Keratinocyte (primary cell): ENCODE measurements around the gene TRABD2B. TPM values are rescaled to one million over a fixed set of nuclear protein-coding genes. Genes with fewer than 3 reads are reported as not detected.

Source experiments
- DNase-seq: peaks from one replicate; pipeline ENCODE4 v3.0.0-alpha.2; 2011; ENCODE audit warnings: low read depth, missing footprints, low spot score
- FAIRE-seq: peaks from 2 replicates; lab custom pipeline; 2011; peaks lifted over from hg19 to GRCh38; lab: Jason Lieb, UNC
- H2AFZ ChIP-seq: 2 replicates; pipeline ENCODE4 v1.6.0; 2012; ENCODE audit warnings: low read length, control low read depth, inconsistent platforms; ENCODE audit not compliant: control insufficient read depth
- H3K27ac ChIP-seq: 2 replicates; pipeline ENCODE4 v1.5.1; 2011; ENCODE audit warnings: low read length; ENCODE audit not compliant: control insufficient read depth, insufficient read depth
- H3K27me3 ChIP-seq: 3 replicates; pipeline ENCODE4 v1.6.0; 2011; ENCODE audit warnings: low read length; ENCODE audit not compliant: control insufficient read depth, insufficient read depth; ENCODE audit errors: extremely low read depth
- H3K36me3 ChIP-seq, 2 experiments: 2 replicates in 1 of 2; 3 replicates in 1 of 2; pipeline ENCODE4 v1.5.1; 2011; ENCODE audit warnings: low read length in 2 of 2, mild to moderate bottlenecking in 1 of 2; ENCODE audit not compliant: control insufficient read depth in 2 of 2, insufficient read depth in 2 of 2; ENCODE audit errors: extremely low read depth in 1 of 2
- H3K4me1 ChIP-seq: 3 replicates; pipeline ENCODE4 v1.5.1; 2011; ENCODE audit warnings: low read length; ENCODE audit not compliant: control insufficient read depth, insufficient read depth; ENCODE audit errors: extremely low read depth
- H3K4me2 ChIP-seq: 3 replicates; pipeline ENCODE4 v1.6.0; 2011; ENCODE audit warnings: low read depth, low read length; ENCODE audit not compliant: control insufficient read depth, insufficient read depth; ENCODE audit errors: extremely low read depth
- H3K4me3 ChIP-seq, 3 experiments: fragments of 200-600 bp in 1 of 3; sonication (generic) in 1 of 3; 2 replicates in 2 of 3; 3 replicates in 1 of 3; pipeline ENCODE4 v1.5.1; 2011 to 2016; ENCODE audit warnings: low read length in 3 of 3, mild to moderate bottlenecking in 3 of 3, control low read depth in 2 of 3, inconsistent platforms in 1 of 3, low read depth in 1 of 3, mixed read lengths in 1 of 3, mixed run types in 1 of 3, moderate library complexity in 1 of 3; ENCODE audit not compliant: control insufficient read depth in 2 of 3, insufficient read depth in 2 of 3; ENCODE audit errors: extremely low read depth in 1 of 3
- H3K79me2 ChIP-seq: 2 replicates; pipeline ENCODE4 v1.6.0; 2012; ENCODE audit warnings: low read length; ENCODE audit not compliant: control insufficient read depth, insufficient read depth
- H3K9ac ChIP-seq: 3 replicates; pipeline ENCODE4 v1.6.0; 2011; ENCODE audit warnings: low read length; ENCODE audit not compliant: control insufficient read depth, insufficient read depth; ENCODE audit errors: extremely low read depth
- H3K9me1 ChIP-seq: 3 replicates; pipeline ENCODE4 v1.6.0; 2011; ENCODE audit warnings: low read length; ENCODE audit not compliant: control insufficient read depth, insufficient read depth; ENCODE audit errors: extremely low read depth
- H3K9me3 ChIP-seq: 2 replicates; pipeline ENCODE4 v1.5.1; 2012; ENCODE audit warnings: low read depth, low read length; ENCODE audit not compliant: control insufficient read depth
- H4K20me1 ChIP-seq: 3 replicates; pipeline ENCODE4 v1.6.0; 2011; ENCODE audit warnings: low read length; ENCODE audit not compliant: control insufficient read depth, insufficient read depth; ENCODE audit errors: extremely low read depth
- EZH2 ChIP-seq: IDR thresholded peaks from one replicate; pipeline ENCODE4 v1.6.1; 2012; ENCODE audit warnings: inconsistent platforms, mild to moderate bottlenecking, low read length, moderate library complexity
- dilution Hi-C: fragments of 300-500 bp; cut with MboI; formaldehyde crosslinking; loops from one replicate; pipeline ENCODE4 v1.7.0; 2020; ENCODE audit warnings: low sequenced_read_pairs; ENCODE audit not compliant: extremely low pct_ligation_motif_present
- polyA plus RNA-seq, 5 experiments: library from polyadenylated mRNA; depleted of rRNA in 3 of 5; stranded (reverse) in 3 of 5; stranded (forward) in 1 of 5; unstranded in 1 of 5; fragments of >200 nt; gene quantifications; 1 replicate in 1 of 5; 2 replicates in 3 of 5; 3 replicates in 1 of 5; pipeline versions ENCODE4 v1.2.1 to v1.2.3, GENCODE V29; 2011 to 2012; ENCODE audit warnings: missing spikeins in 2 of 5, low read depth in 1 of 5, low replicate concordance in 1 of 5
- TF ChIP-seq, protein P1 (sequence below), 3 experiments: IDR thresholded peaks in 1 of 3; conservative IDR thresholded peaks in 1 of 3; optimal IDR thresholded peaks in 1 of 3; 2 replicates in 2 of 3; 3 replicates in 1 of 3; pipeline versions ENCODE3 to v1.5.1; 2011; ENCODE audit warnings: low read length in 3 of 3, mild to moderate bottlenecking in 3 of 3, moderate library complexity in 2 of 3, control low read depth in 1 of 3, inconsistent platforms in 1 of 3; ENCODE audit not compliant: insufficient read depth in 2 of 3; ENCODE audit errors: extremely low read depth in 1 of 3

TRABD2B gene
- polyA plus RNA-seq, 1 donor (not counting 4 experiments of a cell fraction or from before 2014, with no cell fraction given), result 0.13 TPM

DNA sequence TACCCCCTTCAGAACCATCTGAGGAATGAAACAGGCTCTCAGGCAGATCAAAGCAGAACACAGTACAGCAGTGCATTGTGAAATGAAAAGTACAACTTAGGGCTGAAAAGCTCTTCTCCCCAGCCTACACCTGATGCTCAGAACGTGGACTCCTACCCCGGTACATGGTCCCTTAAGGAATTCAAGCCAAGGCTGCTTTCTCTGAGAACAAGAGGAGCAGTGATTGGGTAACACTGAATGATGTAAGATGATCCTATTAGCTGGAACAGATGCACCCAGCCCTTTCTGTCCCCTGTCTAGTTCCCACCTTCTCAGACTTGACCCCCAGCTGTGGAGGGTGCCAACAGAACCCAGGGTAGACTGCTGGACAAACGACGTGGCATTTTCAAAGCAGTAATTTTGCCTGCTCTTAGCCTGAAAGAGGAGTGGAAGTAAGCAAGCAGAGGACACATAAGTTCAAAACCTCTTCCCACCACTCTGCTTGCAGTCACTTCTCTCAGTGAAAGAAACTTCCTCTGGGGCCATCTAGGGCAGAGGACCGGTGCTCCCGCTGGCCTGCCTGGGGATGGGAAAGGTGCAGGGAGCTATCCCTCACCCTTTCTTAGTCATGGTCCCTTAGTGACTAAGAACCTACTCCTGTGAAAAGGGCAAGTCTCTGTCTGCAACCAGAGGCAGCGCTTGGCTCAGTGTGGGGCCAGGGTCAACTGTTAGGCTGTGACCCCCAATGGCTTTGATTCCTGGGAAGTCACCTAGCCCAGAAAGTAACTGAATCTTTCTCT is 72.7 kb downstream of the TRABD2B start:
- Histone ChIP-seq H3K9me3 (no peaks in the 10 kb centered on the region), H3K79me2 (no peaks in the 10 kb centered on the region), H4K20me1 (no peaks in the 10 kb centered on the region), H3K4me2 (no peak overlapping the region), H3K27ac (no peak overlapping the region), H3K27me3 (peaks cover 4% of the 10 kb centered on the region), H2AFZ (no peak overlapping the region), H3K9me1 (no peaks in the 10 kb centered on the region), H3K4me3 (no peak overlapping the region), H3K4me1 (peaks cover 6% of the 10 kb centered on the region), H3K9ac (no peak overlapping the region), H3K36me3 (no peaks in the 10 kb centered on the region)
- FAIRE-seq (peak; percentile 17), DNase-seq (no peak)
- TF ChIP-seq, protein P1, sequence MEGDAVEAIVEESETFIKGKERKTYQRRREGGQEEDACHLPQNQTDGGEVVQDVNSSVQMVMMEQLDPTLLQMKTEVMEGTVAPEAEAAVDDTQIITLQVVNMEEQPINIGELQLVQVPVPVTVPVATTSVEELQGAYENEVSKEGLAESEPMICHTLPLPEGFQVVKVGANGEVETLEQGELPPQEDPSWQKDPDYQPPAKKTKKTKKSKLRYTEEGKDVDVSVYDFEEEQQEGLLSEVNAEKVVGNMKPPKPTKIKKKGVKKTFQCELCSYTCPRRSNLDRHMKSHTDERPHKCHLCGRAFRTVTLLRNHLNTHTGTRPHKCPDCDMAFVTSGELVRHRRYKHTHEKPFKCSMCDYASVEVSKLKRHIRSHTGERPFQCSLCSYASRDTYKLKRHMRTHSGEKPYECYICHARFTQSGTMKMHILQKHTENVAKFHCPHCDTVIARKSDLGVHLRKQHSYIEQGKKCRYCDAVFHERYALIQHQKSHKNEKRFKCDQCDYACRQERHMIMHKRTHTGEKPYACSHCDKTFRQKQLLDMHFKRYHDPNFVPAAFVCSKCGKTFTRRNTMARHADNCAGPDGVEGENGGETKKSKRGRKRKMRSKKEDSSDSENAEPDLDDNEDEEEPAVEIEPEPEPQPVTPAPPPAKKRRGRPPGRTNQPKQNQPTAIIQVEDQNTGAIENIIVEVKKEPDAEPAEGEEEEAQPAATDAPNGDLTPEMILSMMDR (optimal IDR thresholded peaks at IDR 0.05 in 1 of 3, IDR thresholded peaks at IDR 0.05 in 1 of 3, conservative IDR thresholded peaks at IDR 0.05 in 1 of 3; ENCODE audit: extremely low read depth in 1 of 3, insufficient read depth in 2 of 3, low read length in 3 of 3), result no peak
- TF ChIP-seq EZH2, result no peak
- dilution Hi-C loops, result no loop called here

- H3K4me2 ChIP-seq, result no peak overlapping the region
- H3K9me1 ChIP-seq, result no peaks in the 10 kb centered on the region
- no peaks in the 10 kb centered on the region for H3K36me3 ChIP-seq
- no peak overlapping the region for H2AFZ ChIP-seq
- TF ChIP-seq, protein P1 (optimal IDR thresholded peaks at IDR 0.05 in 1 of 3, IDR thresholded peaks at IDR 0.05 in 1 of 3, conservative IDR thresholded peaks at IDR 0.05 in 1 of 3; ENCODE audit: extremely low read depth in 1 of 3, insufficient read depth in 2 of 3, low read length in 3 of 3), result no peak
- TF ChIP-seq EZH2, result no peak
- FAIRE-seq, result no peak
- dilution Hi-C loops, result no loop called here
- H3K4me3 ChIP-seq, result no peak overlapping the region
- no peaks in the 10 kb centered on the region for H3K9me3 ChIP-seq
- H3K4me1 ChIP-seq, result peaks cover 3% of the 10 kb centered on the region
- no peak for DNase-seq
- H4K20me1 ChIP-seq, result no peaks in the 10 kb centered on the region
- no peak overlapping the region for H3K27ac ChIP-seq
- H3K79me2 ChIP-seq, result no peaks in the 10 kb centered on the region
- H3K27me3 ChIP-seq, result peaks cover 4% of the 10 kb centered on the region
- no peak overlapping the region for H3K9ac ChIP-seq
Measured at GRCh38 chr1:47921935-47922415, 75.2 kb downstream of the TRABD2B start.
